H9 (cell line): ENCODE data around the gene TTLL3. TPM values are rescaled to one million over a fixed set of nuclear protein-coding genes. Genes with fewer than 3 reads are reported as not detected.
A peak's percentile ranks its signal among the peaks of the same experiment; 100 is the strongest.
"Not testable (repeated sequence)": the region's sequence is repeated elsewhere in the genome, so short reads cannot be mapped to it uniquely, and the experiment has no call there.

Experiments
- DNase-seq: peaks from one replicate; pipeline ENCODE4 v3.0.0-alpha.2; 2017
- H2AFZ ChIP-seq: one replicate; pipeline ENCODE4 v1.6.1; 2013; ENCODE audit warnings: mild to moderate bottlenecking, low read length, control low read depth, moderate library complexity
- H2AK5ac ChIP-seq: 2 replicates; pipeline ENCODE4 v1.6.1; 2013; ENCODE audit warnings: low read length, control low read depth, mixed read lengths; ENCODE audit not compliant: insufficient read length
- H2BK120ac ChIP-seq: one replicate; pipeline ENCODE4 v1.6.1; 2013; ENCODE audit warnings: low read depth, mild to moderate bottlenecking, low read length, control low read depth, inconsistent platforms; ENCODE audit not compliant: poor library complexity, severe bottlenecking
- H2BK12ac ChIP-seq: 2 replicates; pipeline ENCODE4 v1.6.1; 2013; ENCODE audit warnings: low read length, control low read depth, mixed read lengths, low read depth; ENCODE audit not compliant: insufficient read length
- H2BK15ac ChIP-seq: 2 replicates; pipeline ENCODE4 v1.6.1; 2013; ENCODE audit warnings: low read depth, low read length, control low read depth
- H2BK20ac ChIP-seq: one replicate; pipeline ENCODE4 v1.6.1; 2013; ENCODE audit warnings: low read depth, mild to moderate bottlenecking, low read length, control low read depth, inconsistent platforms; ENCODE audit not compliant: poor library complexity, severe bottlenecking
- H2BK5ac ChIP-seq: 2 replicates; pipeline ENCODE4 v1.6.1; 2013; ENCODE audit warnings: low read length, control low read depth, mixed read lengths; ENCODE audit not compliant: insufficient read length
- H3K14ac ChIP-seq: 2 replicates; pipeline ENCODE4 v1.6.1; 2013; ENCODE audit warnings: low read length, control low read depth; ENCODE audit not compliant: insufficient read depth
- H3K18ac ChIP-seq: 2 replicates; pipeline ENCODE4 v1.6.1; 2013; ENCODE audit warnings: low read depth, mild to moderate bottlenecking, mixed read lengths, low read length, control low read depth; ENCODE audit not compliant: insufficient read length
- H3K23ac ChIP-seq: 2 replicates; pipeline ENCODE4 v1.6.1; 2013; ENCODE audit warnings: low read length, control low read depth, mixed read lengths, low read depth; ENCODE audit not compliant: insufficient read length
- H3K23me2 ChIP-seq: 2 replicates; pipeline ENCODE4 v1.6.1; 2013; ENCODE audit warnings: low read depth, mild to moderate bottlenecking, mixed read lengths, low read length, control low read depth; ENCODE audit not compliant: insufficient read length, poor library complexity, severe bottlenecking
- H3K27ac ChIP-seq: 2 replicates; pipeline ENCODE4 v1.5.1; 2013; ENCODE audit warnings: low read length, control low read depth, mixed read lengths, low read depth; ENCODE audit not compliant: insufficient read length
- H3K27me3 ChIP-seq: 2 replicates; pipeline ENCODE4 v1.6.1; 2013; ENCODE audit warnings: low read length, control low read depth, inconsistent platforms; ENCODE audit not compliant: insufficient read depth
- H3K4ac ChIP-seq: 2 replicates; pipeline ENCODE4 v1.6.1; 2013; ENCODE audit warnings: low read depth, mild to moderate bottlenecking, control low read depth, inconsistent platforms, low read length, moderate library complexity
- H3K4me1 ChIP-seq: 2 replicates; pipeline ENCODE4 v1.6.1; 2013; ENCODE audit warnings: low read length, control low read depth, inconsistent platforms; ENCODE audit not compliant: insufficient read depth
- H3K4me2 ChIP-seq: 2 replicates; pipeline ENCODE4 v1.6.1; 2013; ENCODE audit warnings: low read length, control low read depth, mixed read lengths; ENCODE audit not compliant: insufficient read length, insufficient read depth
- H3K56ac ChIP-seq: 2 replicates; pipeline ENCODE4 v1.6.1; 2013; ENCODE audit warnings: low read depth, mild to moderate bottlenecking, mixed read lengths, low read length, control low read depth; ENCODE audit not compliant: insufficient read length
- H3K79me1 ChIP-seq: 2 replicates; pipeline ENCODE4 v1.6.1; 2013; ENCODE audit warnings: low read depth, mild to moderate bottlenecking, moderate library complexity, low read length, control low read depth, inconsistent platforms; ENCODE audit not compliant: insufficient read depth, poor library complexity, severe bottlenecking
- H3K79me2 ChIP-seq: 2 replicates; pipeline ENCODE4 v1.6.1; 2013; ENCODE audit warnings: low read length, control low read depth, inconsistent platforms; ENCODE audit not compliant: insufficient read depth
- H3K9ac ChIP-seq: 2 replicates; pipeline ENCODE4 v1.6.1; 2013; ENCODE audit warnings: low read length, control low read depth, mixed read lengths; ENCODE audit not compliant: insufficient read length; ENCODE audit errors: extremely low read depth
- H3K9me3 ChIP-seq: one replicate; pipeline ENCODE4 v1.6.1; 2013; ENCODE audit warnings: low read depth, low read length, inconsistent platforms; ENCODE audit not compliant: control insufficient read depth
- H3T11ph ChIP-seq: one replicate; pipeline ENCODE4 v1.6.1; 2013; ENCODE audit warnings: mild to moderate bottlenecking, low read length, control low read depth, inconsistent platforms
- H4K20me1 ChIP-seq: one replicate; pipeline ENCODE4 v1.6.1; 2013; ENCODE audit not compliant: control insufficient read depth, insufficient read length, insufficient read depth
- H4K5ac ChIP-seq: 2 replicates; pipeline ENCODE4 v1.6.1; 2013; ENCODE audit warnings: low read depth, mild to moderate bottlenecking, mixed read lengths, low read length, control low read depth; ENCODE audit not compliant: insufficient read length
- H4K8ac ChIP-seq: replicated peaks from 2 replicates; pipeline ENCODE4 v1.6.1; 2013; ENCODE audit warnings: low read length, control low read depth, mixed read lengths, low read depth; ENCODE audit not compliant: insufficient read length
- H4K91ac ChIP-seq: 2 replicates; pipeline ENCODE4 v1.6.1; 2013; ENCODE audit warnings: low read depth, mild to moderate bottlenecking, moderate library complexity, mixed read lengths, low read length, control low read depth; ENCODE audit not compliant: insufficient read length
- H3K27ac Mint-ChIP-seq, 3 experiments: 2 replicates in 2 of 3; 3 replicates in 1 of 3; pipeline ENCODE4 v1.8.0; 2020 to 2021; ENCODE audit warnings: mixed read lengths in 3 of 3, mild to moderate bottlenecking in 1 of 3, moderate library complexity in 1 of 3
- H3K27me3 Mint-ChIP-seq: 2 replicates; pipeline ENCODE4 v1.8.0; 2021; ENCODE audit warnings: low read depth, mild to moderate bottlenecking, moderate library complexity, mixed read lengths
- H3K36me3 Mint-ChIP-seq, 3 experiments: 2 replicates in 2 of 3; 3 replicates in 1 of 3; pipeline ENCODE4 v1.8.0; 2020 to 2021; ENCODE audit warnings: low read depth in 3 of 3, mixed read lengths in 3 of 3; ENCODE audit not compliant: insufficient read depth in 1 of 3
- H3K4me1 Mint-ChIP-seq, 2 experiments: 2 replicates each; pipeline ENCODE4 v1.8.0; 2020; ENCODE audit warnings: mixed read lengths in 2 of 2
- H3K4me3 Mint-ChIP-seq, 2 experiments: 2 replicates in 1 of 2; 3 replicates in 1 of 2; pipeline ENCODE4 v1.8.0; 2020 to 2021; ENCODE audit warnings: mild to moderate bottlenecking in 2 of 2, mixed read lengths in 2 of 2, moderate library complexity in 1 of 2
- H3K9me3 Mint-ChIP-seq, 2 experiments: 2 replicates in 1 of 2; 3 replicates in 1 of 2; pipeline ENCODE4 v1.8.0; 2020; ENCODE audit warnings: mild to moderate bottlenecking in 2 of 2, mixed read lengths in 2 of 2, moderate library complexity in 1 of 2
- WGBS: extraction: QIAGEN DNeasy Blood & Tissue Kit; methylation state at CpG from one replicate; pipeline ENCODE4 v1.1.7; 2013; ENCODE audit warnings: missing lambda C conversion rate, low lambda C conversion rate, mixed read lengths; ENCODE audit not compliant: insufficient read length; ENCODE audit errors: extremely low coverage; 5-methylcytosine and 5-hydroxymethylcytosine counted together
- total RNA-seq: library from RNA; stranded (reverse); gene quantifications from 2 replicates; pipeline ENCODE4 v1.2.1, GENCODE V29; 2021
- TF ChIP-seq, protein P1 (sequence below): fragments of 200-600 bp; sonication (generic); conservative IDR thresholded peaks from 3 replicates; pipeline ENCODE4 v1.8.0; 2021; ENCODE audit warnings: antibody characterized with exemption, mild to moderate bottlenecking

TTLL3 gene
- total RNA-seq, 1 experiment from 2014 or later = 14.4 TPM

DNA sequence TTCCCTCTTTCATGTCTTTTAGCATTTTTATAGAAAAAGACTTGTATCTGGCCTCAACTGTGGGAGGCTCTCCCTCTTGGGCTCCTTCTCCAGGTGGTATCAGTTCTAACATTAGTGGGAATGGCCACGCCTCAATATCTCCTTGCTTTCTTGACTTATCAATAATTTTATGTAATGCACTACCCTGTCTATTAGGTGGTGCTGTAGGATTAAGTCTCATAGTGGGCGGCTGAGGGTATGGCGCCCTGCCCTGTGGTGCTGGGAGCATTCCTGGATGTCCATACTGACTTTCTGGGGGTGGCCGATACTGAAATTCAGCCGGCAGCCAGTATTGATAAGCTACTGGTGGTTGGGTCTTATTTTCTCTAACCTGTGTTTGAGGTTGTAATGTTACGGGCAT lies 42.5 kb downstream of the TTLL3 start:
- H3T11ph ChIP-seq = no peak overlapping the region
- H3K9ac ChIP-seq = no peak overlapping the region
- H2AFZ ChIP-seq = no peak overlapping the region
- Mint-ChIP-seq H3K9me3 (peaks cover 0 to 3% of the 10 kb centered on the region in 2 experiments; a peak in 1 of 5 replicates), H3K4me3 (no peak overlapping the region), H3K36me3 (no peaks in the 10 kb centered on the region), H3K4me1 (peaks cover 16 to 21% of the 10 kb centered on the region in 2 experiments), H3K27me3 (peaks cover 17% of the 10 kb centered on the region), H3K27ac (no peak overlapping the region)
- H3K18ac ChIP-seq = no peak overlapping the region
- H4K91ac ChIP-seq = no peak overlapping the region
- no peak overlapping the region for H2BK15ac ChIP-seq
- H4K8ac ChIP-seq = no peak overlapping the region
- no peak overlapping the region for H2BK12ac ChIP-seq
- H4K5ac ChIP-seq = no peak overlapping the region
- no peak overlapping the region for H3K4ac ChIP-seq
- no peak overlapping the region for H3K56ac ChIP-seq
- TF ChIP-seq, protein P1, sequence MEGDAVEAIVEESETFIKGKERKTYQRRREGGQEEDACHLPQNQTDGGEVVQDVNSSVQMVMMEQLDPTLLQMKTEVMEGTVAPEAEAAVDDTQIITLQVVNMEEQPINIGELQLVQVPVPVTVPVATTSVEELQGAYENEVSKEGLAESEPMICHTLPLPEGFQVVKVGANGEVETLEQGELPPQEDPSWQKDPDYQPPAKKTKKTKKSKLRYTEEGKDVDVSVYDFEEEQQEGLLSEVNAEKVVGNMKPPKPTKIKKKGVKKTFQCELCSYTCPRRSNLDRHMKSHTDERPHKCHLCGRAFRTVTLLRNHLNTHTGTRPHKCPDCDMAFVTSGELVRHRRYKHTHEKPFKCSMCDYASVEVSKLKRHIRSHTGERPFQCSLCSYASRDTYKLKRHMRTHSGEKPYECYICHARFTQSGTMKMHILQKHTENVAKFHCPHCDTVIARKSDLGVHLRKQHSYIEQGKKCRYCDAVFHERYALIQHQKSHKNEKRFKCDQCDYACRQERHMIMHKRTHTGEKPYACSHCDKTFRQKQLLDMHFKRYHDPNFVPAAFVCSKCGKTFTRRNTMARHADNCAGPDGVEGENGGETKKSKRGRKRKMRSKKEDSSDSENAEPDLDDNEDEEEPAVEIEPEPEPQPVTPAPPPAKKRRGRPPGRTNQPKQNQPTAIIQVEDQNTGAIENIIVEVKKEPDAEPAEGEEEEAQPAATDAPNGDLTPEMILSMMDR = no peak
- H3K14ac ChIP-seq = no peak overlapping the region
- no peak overlapping the region for H2BK20ac ChIP-seq
- H3K79me1 ChIP-seq = no peaks in the 10 kb centered on the region
- no peaks in the 10 kb centered on the region for H3K79me2 ChIP-seq
- no peaks in the 10 kb centered on the region for H4K20me1 ChIP-seq
- no peak overlapping the region for H2AK5ac ChIP-seq
- no peak overlapping the region for H3K27ac ChIP-seq
- no CpG with 5 or more reads among the region's 6 CpGs for WGBS
- peak; percentile 18 for DNase-seq
- no peak overlapping the region for H3K4me2 ChIP-seq
- no peaks in the 10 kb centered on the region for H3K23me2 ChIP-seq
- H3K23ac ChIP-seq = no peak overlapping the region
- H3K27me3 ChIP-seq = no peaks in the 10 kb centered on the region; the same call in 1 of the 2 replicates
- H2BK120ac ChIP-seq = no peak overlapping the region
- no peaks in the 10 kb centered on the region for H3K4me1 ChIP-seq
- H2BK5ac ChIP-seq = no peak overlapping the region
- H3K9me3 ChIP-seq = no peaks in the 10 kb centered on the region

DNA sequence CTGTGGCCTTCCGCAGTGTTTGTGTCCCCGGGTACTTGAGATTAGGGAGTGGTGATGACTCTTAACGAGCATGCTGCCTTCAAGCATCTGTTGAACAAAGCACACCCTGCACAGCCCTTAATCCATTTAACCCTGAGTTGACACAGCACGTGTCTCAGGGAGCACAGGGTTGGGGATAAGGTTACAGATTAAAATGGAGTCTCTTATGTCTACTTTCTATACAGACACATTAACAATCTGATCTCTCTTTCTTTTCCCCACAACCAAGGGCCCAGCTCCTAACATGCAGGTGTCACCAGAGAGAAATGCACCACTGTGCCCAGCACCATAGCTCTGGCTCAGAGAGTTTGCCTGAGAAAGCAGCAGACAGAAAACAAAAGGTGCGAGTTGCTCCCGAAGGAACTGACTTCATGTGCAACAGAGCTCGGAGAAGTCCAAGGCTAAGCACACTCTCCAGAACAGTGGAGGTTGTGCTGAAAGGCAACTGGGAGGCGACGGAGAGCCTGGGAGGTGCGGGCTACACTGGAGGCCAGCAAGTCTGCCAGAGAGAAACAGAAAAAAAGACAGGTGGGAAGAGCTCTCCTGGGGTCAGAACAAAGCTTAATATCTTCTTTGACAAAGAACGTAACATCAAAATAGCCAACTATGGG lies 44.4 kb downstream of the TTLL3 start:
- H3K4me1 ChIP-seq, H3K79me2 ChIP-seq, H2BK5ac ChIP-seq, H3K27ac Mint-ChIP-seq, H2BK15ac ChIP-seq, H3K36me3 Mint-ChIP-seq, H4K8ac ChIP-seq, H3K23ac ChIP-seq, H4K91ac ChIP-seq, H3K14ac ChIP-seq, H3K9me3 ChIP-seq, H3K56ac ChIP-seq, H2AK5ac ChIP-seq, H2AFZ ChIP-seq, H3K79me1 ChIP-seq, H3K27ac ChIP-seq, H3K4ac ChIP-seq, H4K20me1 ChIP-seq, H2BK120ac ChIP-seq, H4K5ac ChIP-seq, H3K4me2 ChIP-seq, H3K27me3 ChIP-seq, H3T11ph ChIP-seq, H3K4me3 Mint-ChIP-seq, H2BK12ac ChIP-seq, H2BK20ac ChIP-seq, H3K9me3 Mint-ChIP-seq, H3K23me2 ChIP-seq, H3K18ac ChIP-seq, H3K9ac ChIP-seq: not testable (repeated sequence)
- no CpG with 5 or more reads among the region's 11 CpGs for WGBS
- peak; percentile 22 for DNase-seq
- Mint-ChIP-seq H3K4me1 (peaks cover 20 to 26% of the 10 kb centered on the region in 2 experiments), H3K27me3 (peaks cover 15% of the 10 kb centered on the region)
